Hepatic stellate cell (primary cell): Measurements from ENCODE around the gene GUCA1A.
A peak's percentile ranks its signal among the peaks of the same experiment; 100 is the strongest.

ENCODE experiments used
- DNase-seq: peaks from one replicate; pipeline ENCODE4 v3.0.0; 2011; ENCODE audit warnings: low spot score

Gene GUCA1A

DNA sequence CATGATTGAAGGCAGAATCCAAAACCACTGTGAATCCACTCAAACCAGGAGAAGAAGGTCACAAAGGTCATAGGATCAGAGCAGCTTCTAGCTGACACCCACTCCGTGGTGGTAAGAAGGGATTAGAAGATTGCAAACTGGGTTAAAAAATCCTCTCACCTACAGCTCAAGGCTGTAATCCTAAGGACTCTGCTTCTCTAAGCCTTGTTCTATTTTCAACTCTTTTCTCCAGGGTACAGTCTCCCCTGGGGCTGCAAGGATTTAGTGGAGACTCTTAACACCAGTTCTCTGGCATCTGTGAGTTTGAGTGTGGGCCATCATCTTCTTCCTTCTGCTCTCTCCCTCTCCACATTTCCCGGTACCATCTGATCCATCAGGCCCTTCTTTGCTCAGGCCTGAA, at the start of gene GUCA1A:
GUCA1A (plus strand) TSS at position 264 of the 400 bp plus-strand sequence. CDS start 250 bp downstream, outside the sequence.
- no peak for DNase-seq

- no peak for DNase-seq
Observed at GRCh38 chr6:42123379-42124103, 49.6 kb upstream of the GUCA1A start.

DNA sequence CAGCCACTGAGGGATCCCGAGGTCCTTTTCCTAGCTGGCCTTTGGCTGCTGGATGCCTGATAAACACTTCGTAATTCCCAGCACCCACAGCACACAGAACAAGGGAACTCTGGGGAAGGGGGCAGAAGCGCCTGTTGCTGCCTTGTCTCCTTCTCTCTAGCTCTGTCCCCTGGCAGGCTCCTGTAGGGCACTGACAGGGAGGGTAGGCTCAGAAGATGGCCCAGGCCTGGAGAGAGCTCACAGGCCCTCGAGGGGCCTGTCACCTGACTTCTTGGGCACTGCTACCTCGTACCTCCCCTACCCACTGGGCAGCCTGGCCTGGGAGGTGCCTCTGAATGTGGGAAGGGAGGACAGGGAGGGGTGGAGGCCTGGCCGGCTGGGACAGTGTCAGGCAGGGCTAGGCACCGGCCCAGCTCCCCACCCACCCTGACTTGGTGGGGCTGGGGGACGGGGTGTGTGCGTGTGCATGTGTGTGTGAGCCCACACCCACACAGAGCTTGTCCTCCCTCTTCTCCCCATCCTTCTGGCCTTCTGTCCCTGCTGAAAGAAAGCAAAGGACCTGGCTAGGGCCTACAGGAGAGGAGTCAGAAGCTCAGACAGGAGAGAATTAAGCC, 48.8 kb upstream of the GUCA1A start:
- DNase-seq, result no peak

DNA sequence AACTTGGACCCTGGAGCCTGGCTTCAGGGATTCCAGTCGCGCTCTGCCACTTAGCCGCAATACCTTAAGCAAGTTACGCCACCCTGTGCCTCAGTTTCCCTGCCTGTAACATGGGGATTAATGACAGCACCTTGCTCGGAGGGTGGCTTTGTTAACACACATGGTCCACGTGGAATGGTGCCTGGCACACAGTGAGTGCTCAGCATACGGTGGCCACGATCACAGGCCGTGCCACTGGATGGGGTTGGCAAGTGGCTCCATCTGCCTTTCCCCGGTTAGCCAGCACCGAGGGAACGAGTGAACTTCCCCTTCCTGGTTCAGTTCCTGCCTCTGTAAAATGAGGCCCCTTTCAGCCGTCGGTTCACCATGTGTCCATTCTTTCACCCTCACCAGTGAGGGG, 47.9 kb upstream of the GUCA1A start:
- no peak for DNase-seq

DNA sequence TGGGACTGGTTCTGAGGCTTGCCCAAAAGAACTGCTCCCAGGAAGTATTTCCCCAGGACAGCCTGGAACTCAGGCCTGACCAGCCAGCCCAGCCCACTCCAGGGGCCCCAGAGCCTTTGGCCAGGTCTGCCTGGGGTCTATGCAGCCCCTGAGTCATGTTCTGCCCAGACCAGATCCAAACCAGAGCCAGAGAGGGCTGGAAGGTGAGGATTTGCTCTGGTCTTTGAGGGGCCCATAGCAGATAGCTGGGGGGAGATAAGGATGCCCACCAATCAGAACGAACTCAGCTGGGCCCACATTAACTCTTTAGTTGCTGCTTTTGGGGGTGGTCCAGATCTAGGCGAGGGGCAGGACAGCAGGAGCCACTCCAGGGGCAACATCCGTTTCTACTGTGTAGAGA, 47.5 kb upstream of the GUCA1A start:
- no peak for DNase-seq

- no peak for DNase-seq
Observed at GRCh38 chr6:42128460-42129359, 44.5 kb upstream of the GUCA1A start.

- no peak for DNase-seq
Observed at GRCh38 chr6:42129360-42129676, 43.8 kb upstream of the GUCA1A start.

DNA sequence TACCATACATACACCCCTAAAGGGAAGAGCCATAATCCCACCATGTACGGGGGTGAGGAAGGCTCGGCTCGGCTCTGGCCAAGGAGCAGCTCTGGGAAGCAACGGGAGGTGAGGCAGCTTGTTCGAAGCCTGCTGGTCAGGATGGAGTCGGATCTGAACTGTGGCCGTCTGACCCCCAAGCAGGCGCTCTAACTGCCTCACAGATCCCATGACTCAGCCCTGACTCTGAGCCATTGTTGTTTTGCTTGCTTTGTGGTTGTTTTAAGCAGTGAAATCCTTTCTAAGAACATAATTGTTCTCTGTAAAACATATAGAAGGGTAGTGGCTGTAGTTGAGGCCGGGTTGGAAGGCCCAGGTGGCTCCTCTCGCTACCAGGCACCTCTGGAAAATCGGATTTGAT, 41.6 kb upstream of the GUCA1A start:
- peak; percentile 88 for DNase-seq

- no peak for DNase-seq
Observed at GRCh38 chr6:42133926-42134325, 39.2 kb upstream of the GUCA1A start.

- DNase-seq, result no peak
Observed at GRCh38 chr6:42135161-42135560, 38.0 kb upstream of the GUCA1A start.

GRCh38 chr6:42135722-42136121, 37.4 kb upstream of the GUCA1A start:
- no peak for DNase-seq

GRCh38 chr6:42136508-42137193, 36.5 kb upstream of the GUCA1A start:
- peak; percentile 81 for DNase-seq

DNA sequence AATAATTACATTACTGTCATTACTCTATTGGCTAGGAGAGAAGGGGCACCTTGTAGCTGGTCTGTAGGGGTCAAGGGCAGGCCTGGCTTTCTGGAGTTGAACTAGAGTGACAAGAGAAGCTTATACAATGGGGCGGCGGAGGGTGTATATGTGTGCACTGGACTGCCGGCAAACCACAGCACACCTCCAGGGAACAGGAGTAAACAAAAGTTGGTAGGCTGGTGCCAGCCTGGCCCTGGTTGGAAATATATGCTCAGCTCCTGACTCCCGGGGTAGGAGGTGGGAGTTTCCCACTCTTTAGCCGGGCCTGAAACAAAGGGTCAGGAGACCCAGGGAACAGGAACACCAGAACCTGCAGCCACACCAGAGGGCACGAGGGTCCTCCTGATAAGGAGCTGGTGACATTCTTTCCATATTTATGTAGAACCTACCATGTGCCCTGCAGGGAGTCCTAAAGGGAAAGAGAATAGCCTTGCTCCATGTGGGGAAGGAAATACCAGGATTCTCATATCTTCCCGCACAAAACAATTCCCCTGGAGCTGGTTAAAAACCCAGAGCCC, 35.9 kb upstream of the GUCA1A start:
- DNase-seq, result no peak

DNA sequence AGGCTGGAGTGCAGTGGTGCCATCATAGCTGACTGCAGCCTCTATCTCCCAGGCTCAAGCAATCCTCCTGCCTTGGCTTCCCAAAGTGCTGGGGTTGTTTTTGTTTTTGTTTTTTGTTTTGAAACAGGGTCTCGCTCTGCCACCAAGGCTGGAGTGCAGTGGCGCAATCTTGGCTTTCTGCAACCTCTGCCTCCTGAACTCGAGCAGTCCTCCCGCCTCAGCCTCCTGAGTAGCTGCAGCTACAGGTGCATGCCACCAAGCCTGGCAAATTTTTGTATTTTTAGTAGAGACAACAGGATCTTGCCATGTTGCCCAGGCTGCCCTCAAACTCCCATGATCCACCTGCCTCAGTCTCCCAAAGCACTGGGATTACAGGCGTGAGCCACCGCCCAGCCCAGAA, 35.0 kb upstream of the GUCA1A start:
- DNase-seq, result no peak

- DNase-seq, result no peak
Observed at GRCh38 chr6:42138630-42139619, 34.2 kb upstream of the GUCA1A start.

GRCh38 chr6:42140032-42140431, 33.1 kb upstream of the GUCA1A start:
- DNase-seq, result peak; percentile 47

- no peak for DNase-seq
Observed at GRCh38 chr6:42140756-42141602, 32.2 kb upstream of the GUCA1A start.

GRCh38 chr6:42141603-42142117, 31.5 kb upstream of the GUCA1A start:
- DNase-seq, result no peak

GRCh38 chr6:42142118-42142835, 30.9 kb upstream of the GUCA1A start, which contains the start of gene C6orf132:
Gene C6orf132 (minus strand): TSS chr6:42142620. CDS start chr6:42142444, 176 bp downstream.
- peak; percentile 40 for DNase-seq
